Measurements from ENCODE around the gene CPNE4.

- TF ChIP-seq POLR2A (IDR thresholded peaks at IDR 0.05; ENCODE audit: low read length), result no peak
- TF ChIP-seq GATA1 (IDR thresholded peaks at IDR 0.05; ENCODE audit: low read depth, low read length), result no peak
Measured at GRCh38 chr3:131912255-131912654, 122.6 kb downstream of the CPNE4 start.

Measured in erythroblast (primary cell).